H1 (cell line): Measurements from ENCODE around the gene RNF43. TPM values are rescaled to one million over a fixed set of nuclear protein-coding genes. Genes with fewer than 3 reads are reported as not detected.
A peak's percentile ranks its signal among the peaks of the same experiment; 100 is the strongest.

Experiments used
- CTCF ChIA-PET: fragments of 300-600 bp; sonication (Branson Sonifier 250); formaldehyde crosslinking; loops from one replicate; lab custom pipeline; 2021; ENCODE audit not compliant: partially characterized antibody; lab: Charles Lee
- POLR2A ChIA-PET: fragments of 300-600 bp; sonication (Branson Sonifier 250); formaldehyde crosslinking; loops from one replicate; lab custom pipeline; 2021; ENCODE audit warnings: inconsistent platforms; ENCODE audit not compliant: partially characterized antibody; lab: Charles Lee
- DNase-seq, 2 experiments: peaks; one replicate each; pipeline versions ENCODE4 v3.0.0 to v3.0.0-alpha.2; 2010 to 2022; ENCODE audit warnings: low spot score in 2 of 2, low read depth in 1 of 2, mixed read lengths in 1 of 2
- FAIRE-seq: peaks from 2 replicates; lab custom pipeline; 2011; peaks lifted over from hg19 to GRCh38; lab: Jason Lieb, UNC
- H2AFZ ChIP-seq: 2 replicates; pipeline ENCODE4 v1.8.1; 2012; ENCODE audit warnings: low read length, inconsistent platforms
- H2AK5ac ChIP-seq: 2 replicates; pipeline ENCODE4 v1.6.1; 2013; ENCODE audit warnings: low read depth, low read length
- H2BK120ac ChIP-seq: replicated peaks from 2 replicates; pipeline ENCODE3; 2013; ENCODE audit warnings: low read depth, low read length, inconsistent platforms
- H2BK12ac ChIP-seq: 2 replicates; pipeline ENCODE4 v1.6.1; 2013; ENCODE audit warnings: low read depth, low read length
- H2BK15ac ChIP-seq: 2 replicates; pipeline ENCODE4 v1.6.1; 2013; ENCODE audit warnings: low read length
- H2BK20ac ChIP-seq: 2 replicates; pipeline ENCODE4 v1.6.1; 2013; ENCODE audit warnings: low read length
- H2BK5ac ChIP-seq: 2 replicates; pipeline ENCODE4 v1.6.1; 2013; ENCODE audit warnings: low read depth, low read length
- H3K14ac ChIP-seq: 2 replicates; pipeline ENCODE4 v1.6.1; 2013; ENCODE audit warnings: inconsistent platforms; ENCODE audit not compliant: insufficient read length
- H3K18ac ChIP-seq: 2 replicates; pipeline ENCODE4 v1.6.1; 2013; ENCODE audit warnings: low read length; ENCODE audit errors: extremely low read depth
- H3K23ac ChIP-seq: 2 replicates; pipeline ENCODE4 v1.6.1; 2013; ENCODE audit warnings: inconsistent platforms; ENCODE audit not compliant: insufficient read length
- H3K23me2 ChIP-seq: 2 replicates; pipeline ENCODE4 v1.6.1; 2013; ENCODE audit warnings: low read depth, low read length
- H3K27ac ChIP-seq: 2 replicates; pipeline ENCODE4 v1.6.1; 2011; ENCODE audit warnings: low read depth, low read length, inconsistent platforms
- H3K27me3 ChIP-seq, 4 experiments: replicated peaks in 1 of 4; 1 replicate in 1 of 4; 2 replicates in 3 of 4; pipeline versions ENCODE4 v1.6.1 to v1.8.1; 2011 to 2013; ENCODE audit warnings: low read length in 3 of 4, mild to moderate bottlenecking in 3 of 4, inconsistent platforms in 2 of 4, mixed read lengths in 2 of 4, moderate library complexity in 1 of 4; ENCODE audit not compliant: control insufficient read depth in 3 of 4, insufficient read depth in 3 of 4; ENCODE audit errors: extremely low read depth in 1 of 4
- H3K36me3 ChIP-seq, 4 experiments: 2 replicates each; pipeline versions ENCODE4 v1.6.1 to v1.8.1; 2011 to 2013; ENCODE audit warnings: mild to moderate bottlenecking in 4 of 4, low read length in 3 of 4, moderate library complexity in 2 of 4, control low read depth in 1 of 4, inconsistent platforms in 1 of 4; ENCODE audit not compliant: insufficient read depth in 4 of 4, control insufficient read depth in 2 of 4
- H3K4ac ChIP-seq: replicated peaks from 2 replicates; pipeline ENCODE3; 2013; ENCODE audit warnings: low read length, low read depth, mixed read lengths, inconsistent platforms; ENCODE audit not compliant: insufficient read length
- H3K4me1 ChIP-seq, 4 experiments: replicated peaks in 1 of 4; 1 replicate in 1 of 4; 2 replicates in 3 of 4; pipeline versions ENCODE4 v1.6.1 to v1.8.1; 2011 to 2013; ENCODE audit warnings: low read length in 3 of 4, inconsistent platforms in 2 of 4, mixed read lengths in 1 of 4; ENCODE audit not compliant: insufficient read depth in 4 of 4, control insufficient read depth in 3 of 4
- H3K4me2 ChIP-seq, 2 experiments: 2 replicates each; pipeline versions ENCODE4 v1.6.1 to v1.8.1; 2011 to 2013; ENCODE audit warnings: low read depth in 2 of 2, low read length in 2 of 2, control low read depth in 1 of 2, inconsistent platforms in 1 of 2, mild to moderate bottlenecking in 1 of 2; ENCODE audit not compliant: insufficient read depth in 1 of 2
- H3K4me3 ChIP-seq, 4 experiments: fragments of 200-600, 300-600 bp in 1 of 4; sonication (generic), shearing (Covaris generic), sonication (Bioruptor Twin) in 1 of 4; 2 replicates each; pipeline versions ENCODE4 v1.5.1 to v1.8.1; 2011 to 2016; ENCODE audit warnings: low read length in 4 of 4, low read depth in 3 of 4, control low read depth in 2 of 4, inconsistent platforms in 2 of 4, mild to moderate bottlenecking in 2 of 4, mixed read lengths in 1 of 4, moderate library complexity in 1 of 4; ENCODE audit not compliant: insufficient read depth in 2 of 4; ENCODE audit errors: extremely low read depth in 1 of 4
- H3K56ac ChIP-seq: replicated peaks from 2 replicates; pipeline ENCODE3; 2013; ENCODE audit warnings: low read depth, mild to moderate bottlenecking, mixed read lengths, low read length, inconsistent platforms; ENCODE audit not compliant: insufficient read length
- H3K79me1 ChIP-seq: 2 replicates; pipeline ENCODE4 v1.6.1; 2013; ENCODE audit warnings: low read depth, low read length, control low read depth
- H3K79me2 ChIP-seq, 2 experiments: 2 replicates each; pipeline versions ENCODE4 v1.6.1 to v1.8.1; 2012 to 2013; ENCODE audit warnings: low read length in 2 of 2, mild to moderate bottlenecking in 2 of 2, inconsistent platforms in 1 of 2; ENCODE audit not compliant: insufficient read depth in 2 of 2, control insufficient read depth in 1 of 2
- H3K9ac ChIP-seq, 4 experiments: replicated peaks in 1 of 4; 1 replicate in 1 of 4; 2 replicates in 3 of 4; pipeline versions ENCODE4 v1.6.1 to v1.8.1; 2011 to 2013; ENCODE audit warnings: low read depth in 3 of 4, low read length in 3 of 4, control low read depth in 2 of 4, mild to moderate bottlenecking in 2 of 4, moderate library complexity in 2 of 4, inconsistent platforms in 1 of 4; ENCODE audit errors: extremely low read depth in 1 of 4
- H3K9me3 ChIP-seq, 2 experiments: 2 replicates each; pipeline versions ENCODE4 v1.6.1 to v1.8.1; 2012 to 2013; ENCODE audit warnings: mild to moderate bottlenecking in 2 of 2, moderate library complexity in 2 of 2, control low read depth in 1 of 2, inconsistent platforms in 1 of 2, low read depth in 1 of 2, low read length in 1 of 2, mixed read lengths in 1 of 2; ENCODE audit not compliant: insufficient read depth in 2 of 2
- H4K20me1 ChIP-seq, 2 experiments: replicated peaks in 1 of 2; 2 replicates each; pipeline versions ENCODE3 to v1.8.1; 2011 to 2013; ENCODE audit warnings: inconsistent platforms in 2 of 2, low read length in 2 of 2, mild to moderate bottlenecking in 1 of 2; ENCODE audit not compliant: insufficient read depth in 2 of 2, control insufficient read depth in 1 of 2
- H4K5ac ChIP-seq: 2 replicates; pipeline ENCODE4 v1.6.1; 2013; ENCODE audit warnings: low read length, low read depth, mixed read lengths, inconsistent platforms; ENCODE audit not compliant: insufficient read length
- H4K8ac ChIP-seq: 2 replicates; pipeline ENCODE4 v1.8.0; 2013; ENCODE audit warnings: mild to moderate bottlenecking, moderate library complexity, low read length, inconsistent platforms; ENCODE audit not compliant: insufficient read depth; ENCODE audit errors: extremely low read depth
- H4K91ac ChIP-seq: replicated peaks from 2 replicates; pipeline ENCODE3; 2013; ENCODE audit warnings: low read length, mixed read lengths, inconsistent platforms; ENCODE audit not compliant: insufficient read length
- JUND ChIP-seq: IDR thresholded peaks from 2 replicates; pipeline ENCODE4 v1.6.1; 2011; ENCODE audit warnings: mild to moderate bottlenecking, improper control_type of control experiment, low read length
- ZNF274 ChIP-seq: IDR thresholded peaks from 2 replicates; pipeline ENCODE4 v1.7.0; 2012; ENCODE audit warnings: low read length, borderline replicate concordance; ENCODE audit errors: extremely low read depth
- WGBS, 2 experiments: shearing (Covaris generic) in 1 of 2; methylation state at CpG; one replicate each; pipeline versions ENCODE4 v1.1.6 to v1.1.7; 2013 to 2015; ENCODE audit warnings: low lambda C conversion rate in 2 of 2, mixed read lengths in 2 of 2, inconsistent platforms in 1 of 2, low coverage in 1 of 2, missing lambda C conversion rate in 1 of 2; ENCODE audit not compliant: insufficient replicate concordance in 2 of 2, insufficient coverage in 1 of 2, insufficient read length in 1 of 2; ENCODE audit errors: extremely low coverage in 1 of 2, missing lambda C conversion rate in 1 of 2; 5-methylcytosine and 5-hydroxymethylcytosine counted together
- polyA plus RNA-seq, 7 experiments: library from polyadenylated mRNA; depleted of rRNA in 3 of 7; stranded (reverse) in 5 of 7; unstranded in 2 of 7; fragments of >200 nt in 5 of 7; fragments of 200-250 nt in 2 of 7; gene quantifications; 1 replicate in 5 of 7; 2 replicates in 1 of 7; 4 replicates in 1 of 7; pipeline versions ENCODE4 v1.2.1 to v1.2.3, GENCODE V29; 2011 to 2013; ENCODE audit warnings: missing spikeins in 2 of 7, mixed read lengths in 2 of 7
- total RNA-seq: library from RNA; stranded (reverse); fragmentation: NEBNext Ultra II Directional; extraction: Animal tissue kit (Norgen Biotek cat#: 25700); gene quantifications from 2 replicates; pipeline ENCODE4 v1.2.1, GENCODE V29; 2021

RNF43 gene
- total and polyA plus RNA-seq, 2 of the 8 experiments (the other 6 are each of a cell fraction or from before 2014, with no cell fraction given): 0.89 to 1.5 TPM

DNA sequence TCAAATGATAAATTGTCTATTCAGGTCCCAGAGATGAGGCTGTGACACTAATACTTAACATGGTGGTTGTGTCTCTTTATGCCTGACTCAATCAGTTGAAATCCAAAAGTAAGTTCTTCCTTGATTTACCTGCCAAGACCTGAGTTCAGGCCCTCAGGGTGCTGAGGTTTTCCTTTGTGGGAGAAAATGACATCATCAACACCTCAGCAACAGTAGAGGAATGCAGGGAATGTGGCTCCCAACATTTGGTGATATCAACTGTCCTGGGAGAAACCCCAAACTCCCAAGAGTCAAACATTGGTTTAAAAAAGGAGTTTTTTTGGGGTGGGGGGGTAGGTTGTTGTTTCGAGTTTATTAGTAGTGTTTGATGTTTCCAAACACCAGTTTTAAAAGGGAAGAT, 14.7 kb downstream of the RNF43 start:
- Histone ChIP-seq H3K18ac (no peak overlapping the region), H4K20me1 (peaks cover 0 to 2% of the 10 kb centered on the region in 2 experiments), H3K36me3 (no peaks in the 10 kb centered on the region), H3K79me2 (no peaks in the 10 kb centered on the region), H3K23me2 (no peaks in the 10 kb centered on the region), H3K14ac (no peak overlapping the region), H2AK5ac (no peak overlapping the region), H3K4me1 (peaks cover 2 to 12% (median 8%) of the 10 kb centered on the region in 4 experiments; a peak in 4 of 7 replicates), H2BK12ac (no peak overlapping the region; the same call in 1 of the 2 replicates), H3K4me2 (peak overlapping the region; percentile 16 to 32; a peak in 3 of 4 replicates), H3K9me3 (no peaks in the 10 kb centered on the region), H3K27me3 (peaks cover 19 to 49% (median 35%) of the 10 kb centered on the region in 4 experiments; a peak in 6 of 7 replicates), H4K8ac (no peak overlapping the region), H2BK20ac (no peak overlapping the region), H3K4me3 (peak overlapping the region in 1 of 4 experiments; percentile 28; a peak in 1 of 8 replicates), H4K5ac (no peak overlapping the region), H3K27ac (no peak overlapping the region), H3K56ac (no peak overlapping the region), H2BK120ac (no peak overlapping the region), H3K79me1 (no peaks in the 10 kb centered on the region), H2AFZ (no peak overlapping the region), H2BK5ac (no peak overlapping the region), H4K91ac (no peak overlapping the region), H3K23ac (no peak overlapping the region), H2BK15ac (no peak overlapping the region), H3K9ac (no peak overlapping the region), H3K4ac (no peak overlapping the region)
- 40% methylated on average over 1 of the region's 1 CpG; no CpG with 5 or more reads in 1 of the 2 experiments for WGBS, 2 experiments
- POLR2A ChIA-PET: no interaction called here
- CTCF ChIA-PET: interaction anchor here (0.7 to 3.2 kb wide), 2 partner anchors 15 to 619 kb away, joined by 3 to 15 read pairs; partner anchors contain the start of gene RNF43
- DNase-seq: no peak
- peak; percentile 80 for FAIRE-seq
- TF ChIP-seq JUND (peak; percentile 89), ZNF274 (no peak)
